BLaER1 treated with 17β-estradiol and CSF1 and Interleukin-3, amounts not matched to agents 10 nM and 100 nM (cell line): ENCODE results near the gene PHRF1.

Experiments
- H3K27ac ChIP-seq, 11 experiments: shearing (Covaris generic); formaldehyde crosslinking; 2 replicates each; pipeline ENCODE4 v1.8.1; 2022
- H3K27me3 ChIP-seq, 11 experiments: shearing (Covaris generic); formaldehyde crosslinking; 2 replicates each; pipeline ENCODE4 v1.8.1; 2022
- H3K36me3 ChIP-seq, 11 experiments: shearing (Covaris generic); formaldehyde crosslinking; 2 replicates each; pipeline ENCODE4 v1.8.1; 2022
- H3K4me1 ChIP-seq, 10 experiments: shearing (Covaris generic); formaldehyde crosslinking; 2 replicates each; pipeline ENCODE4 v1.8.1; 2022
- H3K4me2 ChIP-seq, 11 experiments: shearing (Covaris generic); formaldehyde crosslinking; 2 replicates each; pipeline ENCODE4 v1.8.1; 2022
- H3K4me3 ChIP-seq, 10 experiments: shearing (Covaris generic); formaldehyde crosslinking; 2 replicates each; pipeline ENCODE4 v1.8.1; 2022
- H3K9ac ChIP-seq, 11 experiments: shearing (Covaris generic); formaldehyde crosslinking; 2 replicates each; pipeline ENCODE4 v1.8.1; 2022
- H3K9me3 ChIP-seq, 11 experiments: shearing (Covaris generic); formaldehyde crosslinking; replicated peaks in 1 of 11; 2 replicates each; pipeline ENCODE4 v1.8.1; 2022
- H4K20me1 ChIP-seq, 11 experiments: shearing (Covaris generic); formaldehyde crosslinking; 2 replicates each; pipeline ENCODE4 v1.8.1; 2022
- Cebpa-rat ChIP-seq, 11 experiments: shearing (Covaris generic); IDR thresholded peaks; 2 replicates each; pipeline ENCODE4 v1.8.1; 2022

Gene PHRF1

GRCh38 chr11:637333-637592 lies 61.0 kb downstream of the PHRF1 start:
- Histone ChIP-seq H3K9me3 (no peaks in the 10 kb centered on the region), H3K4me2 (no peak overlapping the region), H3K4me3 (no peak overlapping the region), H3K27me3 (peaks cover 45 to 64% (median 54%) of the 10 kb centered on the region in 11 experiments), H3K9ac (no peak overlapping the region), H3K36me3 (peaks cover 6 to 38% (median 15%) of the 10 kb centered on the region in 11 experiments; a peak in 19 of 22 replicates), H3K4me1 (peaks cover 11 to 43% (median 28%) of the 10 kb centered on the region in 10 experiments), H4K20me1 (peaks cover 58 to 85% (median 67%) of the 10 kb centered on the region in 11 experiments), H3K27ac (no peak overlapping the region)
- no peak for TF ChIP-seq Cebpa-rat (IDR thresholded peaks at IDR 0.05)

- H3K4me1 ChIP-seq = peaks cover 11 to 47% (median 29%) of the 10 kb centered on the region in 10 experiments
- H3K4me2 ChIP-seq = no peak overlapping the region
- H3K27ac ChIP-seq = no peak overlapping the region
- H3K4me3 ChIP-seq = no peak overlapping the region
- peaks cover 7 to 36% (median 18%) of the 10 kb centered on the region in 11 experiments; a peak in 19 of 22 replicates for H3K36me3 ChIP-seq
- peaks cover 63 to 87% (median 73%) of the 10 kb centered on the region in 11 experiments for H4K20me1 ChIP-seq
- no peak overlapping the region for H3K9ac ChIP-seq
- H3K9me3 ChIP-seq = no peaks in the 10 kb centered on the region
- TF ChIP-seq Cebpa-rat (IDR thresholded peaks at IDR 0.05) = no peak
- peaks cover 45 to 64% (median 54%) of the 10 kb centered on the region in 11 experiments for H3K27me3 ChIP-seq
Measured at GRCh38 chr11:637593-638521, 61.6 kb downstream of the PHRF1 start.

- TF ChIP-seq Cebpa-rat (IDR thresholded peaks at IDR 0.05) = no peak
- H4K20me1 ChIP-seq = peaks cover 62 to 94% (median 76%) of the 10 kb centered on the region in 11 experiments
- H3K27ac ChIP-seq = no peak overlapping the region
- H3K4me2 ChIP-seq = peak overlapping the region in 8 of 11 experiments; percentile 21 to 89 (median 74); a peak in 14 of 22 replicates
- H3K27me3 ChIP-seq = peaks cover 45 to 64% (median 54%) of the 10 kb centered on the region in 11 experiments
- H3K9me3 ChIP-seq = no peaks in the 10 kb centered on the region
- peaks cover 11 to 38% (median 24%) of the 10 kb centered on the region in 10 experiments for H3K4me1 ChIP-seq
- H3K9ac ChIP-seq = no peak overlapping the region
- H3K36me3 ChIP-seq = peaks cover 9 to 43% (median 24%) of the 10 kb centered on the region in 11 experiments; a peak in 21 of 22 replicates
- H3K4me3 ChIP-seq = no peak overlapping the region
Measured at GRCh38 chr11:638631-639331, 62.5 kb downstream of the PHRF1 start.

DNA sequence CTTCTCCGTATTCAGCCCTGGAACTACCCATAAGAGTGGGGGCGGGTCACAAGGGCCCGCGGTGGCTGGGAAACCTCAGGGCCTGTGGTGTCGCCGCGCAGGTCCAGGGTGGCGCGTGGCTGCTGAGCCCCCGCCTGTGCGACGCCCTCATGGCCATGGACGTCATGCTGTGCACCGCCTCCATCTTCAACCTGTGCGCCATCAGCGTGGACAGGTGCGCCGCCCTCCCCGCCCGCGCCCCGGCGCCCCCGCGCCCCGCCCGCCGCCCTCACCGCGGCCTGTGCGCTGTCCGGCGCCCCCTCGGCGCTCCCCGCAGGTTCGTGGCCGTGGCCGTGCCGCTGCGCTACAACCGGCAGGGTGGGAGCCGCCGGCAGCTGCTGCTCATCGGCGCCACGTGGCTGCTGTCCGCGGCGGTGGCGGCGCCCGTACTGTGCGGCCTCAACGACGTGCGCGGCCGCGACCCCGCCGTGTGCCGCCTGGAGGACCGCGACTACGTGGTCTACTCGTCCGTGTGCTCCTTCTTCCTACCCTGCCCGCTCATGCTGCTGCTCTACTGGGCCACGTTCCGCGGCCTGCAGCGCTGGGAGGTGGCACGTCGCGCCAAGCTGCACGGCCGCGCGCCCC lies 63.2 kb downstream of the PHRF1 start:
- Histone ChIP-seq H3K9me3 (no peaks in the 10 kb centered on the region), H3K4me2 (peak overlapping the region; percentile 30 to 89 (median 77); a peak in 19 of 22 replicates), H3K9ac (0 out of 22 replicates have a peak overlapping the region, but pooled peaks of 1 of the 11 experiments have one; percentile 50), H4K20me1 (peaks cover 63 to 100% (median 81%) of the 10 kb centered on the region in 11 experiments), H3K4me3 (peak overlapping the region in 2 of 10 experiments; percentile 24 to 44; a peak in 2 of 20 replicates), H3K27ac (no peak overlapping the region), H3K4me1 (peaks cover 11 to 33% (median 22%) of the 10 kb centered on the region in 10 experiments), H3K36me3 (peaks cover 16 to 50% (median 30%) of the 10 kb centered on the region in 11 experiments; a peak in 21 of 22 replicates), H3K27me3 (peaks cover 45 to 64% (median 54%) of the 10 kb centered on the region in 11 experiments)
- TF ChIP-seq Cebpa-rat (IDR thresholded peaks at IDR 0.05) = no peak

GRCh38 chr11:640021-640706 lies 63.9 kb downstream of the PHRF1 start:
- Histone ChIP-seq H3K9me3 (no peaks in the 10 kb centered on the region), H4K20me1 (peaks cover 63 to 100% (median 86%) of the 10 kb centered on the region in 11 experiments), H3K9ac (peak overlapping the region in 7 of 11 experiments; percentile 16 to 61 (median 33); a peak in 10 of 22 replicates), H3K4me2 (peak overlapping the region; percentile 72 to 92 (median 85)), H3K4me3 (peak overlapping the region in 4 of 10 experiments; percentile 10 to 44 (median 26); a peak in 5 of 20 replicates), H3K4me1 (peaks cover 11 to 37% (median 24%) of the 10 kb centered on the region in 10 experiments), H3K27me3 (peaks cover 45 to 64% (median 54%) of the 10 kb centered on the region in 11 experiments), H3K36me3 (peaks cover 19 to 52% (median 36%) of the 10 kb centered on the region in 11 experiments; a peak in 21 of 22 replicates), H3K27ac (no peak overlapping the region)
- no peak for TF ChIP-seq Cebpa-rat (IDR thresholded peaks at IDR 0.05)

GRCh38 chr11:641806-642370 lies 65.6 kb downstream of the PHRF1 start:
- peaks cover 52 to 98% (median 87%) of the 10 kb centered on the region in 11 experiments for H4K20me1 ChIP-seq
- H3K36me3 ChIP-seq = peaks cover 19 to 56% (median 39%) of the 10 kb centered on the region in 11 experiments; a peak in 21 of 22 replicates
- no peak overlapping the region for H3K9ac ChIP-seq
- H3K9me3 ChIP-seq = no peaks in the 10 kb centered on the region
- TF ChIP-seq Cebpa-rat (IDR thresholded peaks at IDR 0.05) = no peak
- no peak overlapping the region for H3K27ac ChIP-seq
- H3K4me1 ChIP-seq = peaks cover 28 to 54% (median 41%) of the 10 kb centered on the region in 10 experiments
- H3K4me2 ChIP-seq = peak overlapping the region in 2 of 11 experiments; percentile 3 to 17; a peak in 1 of 22 replicates
- peaks cover 42 to 53% (median 50%) of the 10 kb centered on the region in 11 experiments for H3K27me3 ChIP-seq
- H3K4me3 ChIP-seq = no peak overlapping the region

DNA sequence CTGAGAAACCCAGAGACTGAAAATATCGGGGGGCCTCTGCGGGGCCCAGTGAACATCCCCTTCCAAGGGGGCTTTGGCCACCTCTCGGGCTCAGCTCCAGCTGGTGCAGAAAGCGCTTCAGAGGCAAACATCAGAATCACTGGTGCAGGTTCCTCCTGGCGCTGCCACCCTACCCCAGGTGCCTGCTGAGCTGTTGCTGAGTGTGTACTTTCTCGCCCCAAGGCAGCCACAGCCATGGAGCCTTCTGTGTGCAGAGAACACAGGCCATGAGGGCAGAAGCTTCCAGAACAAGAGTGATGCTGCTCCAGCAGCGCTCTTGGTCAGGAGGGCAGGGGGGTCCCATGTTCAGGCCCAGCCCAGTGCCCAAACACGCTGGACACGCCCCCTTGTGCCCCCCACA lies 67.1 kb downstream of the PHRF1 start:
- no peak overlapping the region for H3K9ac ChIP-seq

More for the DNA sequence above, 67.1 kb downstream of the PHRF1 start:
- no peak overlapping the region for H3K27ac ChIP-seq
- H3K9me3 ChIP-seq = no peaks in the 10 kb centered on the region
- peaks cover 28 to 57% (median 45%) of the 10 kb centered on the region in 10 experiments for H3K4me1 ChIP-seq
- no peak for TF ChIP-seq Cebpa-rat (IDR thresholded peaks at IDR 0.05)
- H4K20me1 ChIP-seq = peaks cover 38 to 93% (median 72%) of the 10 kb centered on the region in 11 experiments
- H3K36me3 ChIP-seq = peaks cover 22 to 63% (median 43%) of the 10 kb centered on the region in 11 experiments
- H3K27me3 ChIP-seq = peaks cover 28 to 38% (median 36%) of the 10 kb centered on the region in 11 experiments
- H3K4me2 ChIP-seq = no peak overlapping the region
- no peak overlapping the region for H3K4me3 ChIP-seq
